ENCODE data around the gene NAPSA. TPM values are rescaled to one million over a fixed set of nuclear protein-coding genes. Genes with fewer than 3 reads are reported as not detected.
A peak's percentile ranks its signal among the peaks of the same experiment; 100 is the strongest.

Gene NAPSA
- total and polyA plus RNA-seq, 8 donors: 0.78 to 4.6 (median 2.3) TPM

DNA sequence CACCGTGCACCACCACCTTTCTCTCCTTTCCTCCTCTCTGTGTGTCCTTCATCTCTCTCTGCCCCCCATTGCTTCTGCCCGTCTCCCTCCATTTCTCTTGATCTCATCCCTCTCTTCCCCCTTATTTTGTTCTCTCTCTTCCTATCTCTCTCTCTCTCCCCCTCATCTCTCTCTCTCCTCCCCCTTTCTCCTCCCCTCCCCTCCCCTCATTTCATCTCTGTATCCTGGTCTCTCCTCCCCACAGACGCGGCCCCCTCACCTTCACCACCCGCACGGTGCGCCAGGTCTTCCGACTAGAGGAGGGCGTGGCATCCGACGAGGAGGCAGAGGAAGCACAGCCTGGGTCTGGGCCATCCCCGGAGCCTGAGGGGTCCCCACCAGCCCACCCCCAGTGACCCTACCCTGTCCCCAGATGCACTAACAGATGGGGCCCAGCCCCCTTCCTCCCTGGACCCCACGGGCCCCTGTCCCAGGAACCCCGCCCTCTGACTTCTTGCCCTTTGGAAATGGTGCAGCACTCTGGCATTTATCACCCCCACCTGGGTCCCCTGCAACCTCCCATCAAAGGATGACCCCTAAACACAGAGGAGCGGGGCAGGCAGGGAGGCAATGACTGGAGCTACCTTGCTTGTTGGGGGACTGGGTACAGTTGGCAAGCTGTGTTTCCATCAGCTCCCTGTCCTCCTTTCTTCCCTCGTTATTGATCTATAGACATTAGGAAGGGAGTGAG is 55.9 kb downstream of the NAPSA start:
- ATAC-seq (no peak), FAIRE-seq (no peak), DNase-seq (peak in 1 of 6 donors; percentile 30)
- intact Hi-C loops (cut with DNase I): no loop called here
- Histone ChIP-seq H3K36me3 (no peaks in the 10 kb centered on the region), H3K4me3 (no peak overlapping the region), H3K27me3 (peaks cover 0 to 6% (median 0%) of the 10 kb centered on the region in 4 donors), H3K27ac (no peak overlapping the region), H3K9me3 (no peaks in the 10 kb centered on the region), H3K4me1 (no peaks in the 10 kb centered on the region)
- WGBS, 2 donors: 80 to 86% methylated on average over 16 of the region's 16 CpGs
- TF ChIP-seq, protein P1, sequence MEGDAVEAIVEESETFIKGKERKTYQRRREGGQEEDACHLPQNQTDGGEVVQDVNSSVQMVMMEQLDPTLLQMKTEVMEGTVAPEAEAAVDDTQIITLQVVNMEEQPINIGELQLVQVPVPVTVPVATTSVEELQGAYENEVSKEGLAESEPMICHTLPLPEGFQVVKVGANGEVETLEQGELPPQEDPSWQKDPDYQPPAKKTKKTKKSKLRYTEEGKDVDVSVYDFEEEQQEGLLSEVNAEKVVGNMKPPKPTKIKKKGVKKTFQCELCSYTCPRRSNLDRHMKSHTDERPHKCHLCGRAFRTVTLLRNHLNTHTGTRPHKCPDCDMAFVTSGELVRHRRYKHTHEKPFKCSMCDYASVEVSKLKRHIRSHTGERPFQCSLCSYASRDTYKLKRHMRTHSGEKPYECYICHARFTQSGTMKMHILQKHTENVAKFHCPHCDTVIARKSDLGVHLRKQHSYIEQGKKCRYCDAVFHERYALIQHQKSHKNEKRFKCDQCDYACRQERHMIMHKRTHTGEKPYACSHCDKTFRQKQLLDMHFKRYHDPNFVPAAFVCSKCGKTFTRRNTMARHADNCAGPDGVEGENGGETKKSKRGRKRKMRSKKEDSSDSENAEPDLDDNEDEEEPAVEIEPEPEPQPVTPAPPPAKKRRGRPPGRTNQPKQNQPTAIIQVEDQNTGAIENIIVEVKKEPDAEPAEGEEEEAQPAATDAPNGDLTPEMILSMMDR (IDR thresholded peaks at IDR 0.05): no peak

- Histone ChIP-seq H3K4me1 (no peaks in the 10 kb centered on the region), H3K9me3 (no peaks in the 10 kb centered on the region), H3K36me3 (peaks cover 0 to 2% (median 0%) of the 10 kb centered on the region in 3 donors), H3K27ac (no peak overlapping the region), H3K27me3 (peaks cover 0 to 6% (median 0%) of the 10 kb centered on the region in 4 donors), H3K4me3 (no peak overlapping the region)
- TF ChIP-seq, protein P1 (IDR thresholded peaks at IDR 0.05): no peak
- no peak for FAIRE-seq
- ATAC-seq: no peak
- intact Hi-C loops (cut with DNase I): no loop called here
- DNase-seq: peak in 1 of 6 donors; percentile 41
- WGBS, 2 donors: 89 to 93% methylated on average over 21 of the region's 21 CpGs
Observed at GRCh38 chr19:50308991-50309390, 56.4 kb downstream of the NAPSA start.

Other genes with a start within 250 kb of the NAPSA start
- not detected for gene IZUMO2, start 202.4 kb downstream of the NAPSA start, total RNA-seq
- gene IZUMO2, start 202.4 kb downstream of the NAPSA start, polyA plus RNA-seq: not detected
- gene MYH14, start 162.0 kb downstream of the NAPSA start, total RNA-seq: 10 to 100 TPM; 30.7 to 75.7 (median 34.4) TPM
- gene MYH14, start 162.0 kb downstream of the NAPSA start, polyA plus RNA-seq: 10 to 100 TPM; 21.4 to 74.4 TPM
- gene KCNC3, start 36.3 kb downstream of the NAPSA start, total RNA-seq: 1 to 10 TPM; 2.4 to 4.6 (median 3.4) TPM
- 1 to 10 TPM; 4.8 to 7.1 TPM for gene KCNC3, start 36.3 kb downstream of the NAPSA start, polyA plus RNA-seq
- gene NR1H2, start 10.8 kb upstream of the NAPSA start, total RNA-seq: 10 to 100 TPM; 20.5 to 33.5 (median 25.6) TPM
- gene NR1H2, start 10.8 kb upstream of the NAPSA start, polyA plus RNA-seq: 10 to 100 TPM; 45.9 to 46.5 TPM
- 10 to 100 TPM in 4 of 6 donors, 1 to 10 TPM in 2; 9.5 to 16.7 (median 11.9) TPM for gene POLD1, start 18.7 kb upstream of the NAPSA start, total RNA-seq
- 10 to 100 TPM; 36.1 to 45.5 TPM for gene POLD1, start 18.7 kb upstream of the NAPSA start, polyA plus RNA-seq
- 10 to 100 TPM in 1 of 6 donors, 1 to 10 TPM in 2, under 1 TPM in 3; 0.09 to 25.6 (median 1.2) TPM for gene SPIB, start 53.3 kb upstream of the NAPSA start, total RNA-seq
- 1 to 10 TPM in 1 of 2 donors, under 1 TPM in 1; 0.80 to 1.2 TPM for gene SPIB, start 53.3 kb upstream of the NAPSA start, polyA plus RNA-seq
- 1 to 10 TPM in 2 of 6 donors, not detected in 4; 1.5 to 1.7 TPM for gene MYBPC2, start 67.3 kb upstream of the NAPSA start, total RNA-seq
- under 1 TPM in 1 of 2 donors, not detected in 1; 0.02 TPM for gene MYBPC2, start 67.3 kb upstream of the NAPSA start, polyA plus RNA-seq
- gene EMC10, start 110.9 kb upstream of the NAPSA start, total RNA-seq: 10 to 100 TPM; 34.7 to 81.5 (median 60.2) TPM
- gene EMC10, start 110.9 kb upstream of the NAPSA start, polyA plus RNA-seq: 100 to 1,000 TPM in 1 of 2 donors, 10 to 100 TPM in 1; 96.7 to 160 TPM
- 1 to 10 TPM; 1.4 to 2.6 (median 1.9) TPM for gene GARIN5A, start 111.2 kb upstream of the NAPSA start, total RNA-seq
- 1 to 10 TPM; 2.1 to 2.3 TPM for gene GARIN5A, start 111.2 kb upstream of the NAPSA start, polyA plus RNA-seq
- gene JOSD2, start 145.6 kb upstream of the NAPSA start, total RNA-seq: 10 to 100 TPM in 5 of 6 donors, 1 to 10 TPM in 1; 8.0 to 23.3 (median 13.2) TPM
- 10 to 100 TPM; 25.1 to 41.2 TPM for gene JOSD2, start 145.6 kb upstream of the NAPSA start, polyA plus RNA-seq
- gene ASPDH, start 148.3 kb upstream of the NAPSA start, total RNA-seq: under 1 TPM in 2 of 6 donors, not detected in 4; 0.49 to 0.76 TPM
- 1 to 10 TPM; 1.6 to 4.6 TPM for gene ASPDH, start 148.3 kb upstream of the NAPSA start, polyA plus RNA-seq
- under 1 TPM; 0.09 to 0.79 (median 0.36) TPM for gene LRRC4B, start 202.8 kb upstream of the NAPSA start, total RNA-seq
- gene LRRC4B, start 202.8 kb upstream of the NAPSA start, polyA plus RNA-seq: 1 to 10 TPM in 1 of 2 donors, under 1 TPM in 1; 0.87 to 2.1 TPM